Fibroblast of lung (primary cell): ENCODE results near the gene RNF212. TPM values are rescaled to one million over a fixed set of nuclear protein-coding genes. Genes with fewer than 3 reads are reported as not detected.
A peak's percentile ranks its signal among the peaks of the same experiment; 100 is the strongest.

Experiments
- DNase-seq, 2 donors: peaks; one replicate each; pipeline versions ENCODE4 v3.0.0 to v3.0.0-alpha.2; 2010; ENCODE audit warnings: low read depth in 2 of 2
- H2AFZ ChIP-seq: 2 replicates; pipeline ENCODE4 v1.5.1; 2012; ENCODE audit warnings: low read length, control low read depth, inconsistent platforms
- H3K27ac ChIP-seq: 2 replicates; pipeline ENCODE4 v1.5.1; 2011; ENCODE audit warnings: low read length, control low read depth; ENCODE audit not compliant: insufficient read depth
- H3K27me3 ChIP-seq: 2 replicates; pipeline ENCODE4 v1.5.1; 2011; ENCODE audit warnings: mild to moderate bottlenecking, low read length; ENCODE audit not compliant: control insufficient read depth, insufficient read depth
- H3K36me3 ChIP-seq: 2 replicates; pipeline ENCODE4 v1.5.1; 2011; ENCODE audit warnings: low read length; ENCODE audit not compliant: control insufficient read depth, insufficient read depth
- H3K4me1 ChIP-seq: 2 replicates; pipeline ENCODE4 v1.5.1; 2011; ENCODE audit warnings: low read length; ENCODE audit not compliant: control insufficient read depth, insufficient read depth; ENCODE audit errors: extremely low read depth
- H3K4me2 ChIP-seq: 2 replicates; pipeline ENCODE4 v1.5.1; 2011; ENCODE audit warnings: low read length, control low read depth; ENCODE audit not compliant: insufficient read depth; ENCODE audit errors: extremely low read depth
- H3K4me3 ChIP-seq, 4 experiments: fragments of 200-600 bp in 1 of 4; sonication (generic) in 1 of 4; replicated peaks in 1 of 4; 2 replicates each; pipeline ENCODE4 v1.5.1; 2011 to 2016; ENCODE audit warnings: low read length in 4 of 4, low read depth in 3 of 4, mild to moderate bottlenecking in 3 of 4, control low read depth in 2 of 4, inconsistent platforms in 1 of 4, mixed read lengths in 1 of 4; ENCODE audit not compliant: insufficient read depth in 1 of 4; ENCODE audit errors: control extremely low read depth in 1 of 4
- H3K79me2 ChIP-seq: 2 replicates; pipeline ENCODE4 v1.5.1; 2012; ENCODE audit warnings: mild to moderate bottlenecking, low read length, inconsistent platforms; ENCODE audit not compliant: control insufficient read depth, insufficient read depth
- H3K9ac ChIP-seq: 2 replicates; pipeline ENCODE4 v1.5.1; 2011; ENCODE audit warnings: mild to moderate bottlenecking, low read length, control low read depth; ENCODE audit not compliant: insufficient read depth
- H3K9me3 ChIP-seq: 2 replicates; pipeline ENCODE4 v1.5.1; 2012; ENCODE audit warnings: low read depth, low read length; ENCODE audit not compliant: control insufficient read depth, insufficient read depth
- H4K20me1 ChIP-seq: 2 replicates; pipeline ENCODE4 v1.5.1; 2011; ENCODE audit warnings: low read length; ENCODE audit not compliant: control insufficient read depth, insufficient read depth; ENCODE audit errors: extremely low read depth
- EZH2 ChIP-seq: IDR thresholded peaks from 2 replicates; pipeline ENCODE4 v1.5.1; 2012; ENCODE audit warnings: low read length, control low read depth, mild to moderate bottlenecking; ENCODE audit errors: missing control alignments
- polyA plus RNA-seq, 2 donors: library from polyadenylated mRNA; depleted of rRNA in 1 of 2; stranded (reverse) in 1 of 2; unstranded in 1 of 2; fragments of >200 nt; gene quantifications; 2 replicates each; pipeline ENCODE4 v1.2.1, GENCODE V29; 2011 to 2012; ENCODE audit warnings: missing spikeins in 1 of 2
- total RNA-seq: library from RNA; depleted of rRNA; stranded (reverse); fragments of >200 nt; gene quantifications from 2 replicates; pipeline ENCODE4 v1.2.1, GENCODE V29; 2014
- TF ChIP-seq, protein P1 (sequence below), 2 donors: IDR thresholded peaks in 1 of 2; conservative IDR thresholded peaks in 1 of 2; 1 replicate in 1 of 2; 2 replicates in 1 of 2; pipeline ENCODE4 v1.5.1; 2011 to 2012; ENCODE audit warnings: low read length in 2 of 2, control low read depth in 1 of 2, inconsistent platforms in 1 of 2, low read depth in 1 of 2, mild to moderate bottlenecking in 1 of 2

Gene RNF212
- total and polyA plus RNA-seq, 2 donors (not counting 1 experiment from before 2014, with no cell fraction given), result 0.66 to 1.6 TPM

GRCh38 chr4:1060621-1061020 is 52.7 kb downstream of the RNF212 start:
- TF ChIP-seq, protein P1, sequence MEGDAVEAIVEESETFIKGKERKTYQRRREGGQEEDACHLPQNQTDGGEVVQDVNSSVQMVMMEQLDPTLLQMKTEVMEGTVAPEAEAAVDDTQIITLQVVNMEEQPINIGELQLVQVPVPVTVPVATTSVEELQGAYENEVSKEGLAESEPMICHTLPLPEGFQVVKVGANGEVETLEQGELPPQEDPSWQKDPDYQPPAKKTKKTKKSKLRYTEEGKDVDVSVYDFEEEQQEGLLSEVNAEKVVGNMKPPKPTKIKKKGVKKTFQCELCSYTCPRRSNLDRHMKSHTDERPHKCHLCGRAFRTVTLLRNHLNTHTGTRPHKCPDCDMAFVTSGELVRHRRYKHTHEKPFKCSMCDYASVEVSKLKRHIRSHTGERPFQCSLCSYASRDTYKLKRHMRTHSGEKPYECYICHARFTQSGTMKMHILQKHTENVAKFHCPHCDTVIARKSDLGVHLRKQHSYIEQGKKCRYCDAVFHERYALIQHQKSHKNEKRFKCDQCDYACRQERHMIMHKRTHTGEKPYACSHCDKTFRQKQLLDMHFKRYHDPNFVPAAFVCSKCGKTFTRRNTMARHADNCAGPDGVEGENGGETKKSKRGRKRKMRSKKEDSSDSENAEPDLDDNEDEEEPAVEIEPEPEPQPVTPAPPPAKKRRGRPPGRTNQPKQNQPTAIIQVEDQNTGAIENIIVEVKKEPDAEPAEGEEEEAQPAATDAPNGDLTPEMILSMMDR (conservative IDR thresholded peaks at IDR 0.05 in 1 of 2, IDR thresholded peaks at IDR 0.05 in 1 of 2; ENCODE audit: low read depth in 1 of 2, low read length in 2 of 2), result no peak
- TF ChIP-seq EZH2, result no peak
- Histone ChIP-seq H3K27me3 (peaks cover 34% of the 10 kb centered on the region), H3K4me1 (no peaks in the 10 kb centered on the region), H3K27ac (no peak overlapping the region), H3K79me2 (no peaks in the 10 kb centered on the region), H3K9ac (no peak overlapping the region), H3K36me3 (no peaks in the 10 kb centered on the region), H3K4me3 (no peak overlapping the region), H3K9me3 (no peaks in the 10 kb centered on the region), H3K4me2 (no peak overlapping the region), H4K20me1 (no peaks in the 10 kb centered on the region), H2AFZ (no peak overlapping the region)
- DNase-seq, result no peak

DNA sequence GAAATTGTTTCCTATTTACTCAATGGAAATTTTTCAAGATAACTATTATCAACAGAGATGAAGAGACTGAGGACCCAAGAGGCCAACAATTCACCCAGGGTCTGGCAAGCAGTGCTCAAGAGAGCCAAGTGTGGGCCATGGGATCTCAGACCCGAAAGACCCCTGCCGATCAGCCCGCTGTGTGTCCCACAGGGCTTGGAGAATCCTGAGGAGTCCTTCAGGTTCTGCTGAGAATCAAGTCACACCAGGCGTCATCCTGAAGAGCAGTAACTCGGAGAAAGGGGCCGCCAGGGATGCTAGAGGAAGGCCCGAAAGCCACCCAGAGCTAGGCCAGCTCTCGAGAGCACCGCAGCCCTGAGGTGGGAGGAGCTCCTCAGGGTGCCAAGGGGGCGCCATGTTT is 53.2 kb downstream of the RNF212 start:
- Histone ChIP-seq H3K9me3 (no peaks in the 10 kb centered on the region), H3K27ac (no peak overlapping the region), H3K36me3 (no peaks in the 10 kb centered on the region), H3K4me2 (no peak overlapping the region), H2AFZ (no peak overlapping the region), H3K79me2 (no peaks in the 10 kb centered on the region), H3K9ac (no peak overlapping the region), H3K4me3 (no peak overlapping the region), H3K4me1 (no peaks in the 10 kb centered on the region), H3K27me3 (peaks cover 39% of the 10 kb centered on the region), H4K20me1 (no peaks in the 10 kb centered on the region)
- no peak for DNase-seq
- TF ChIP-seq, protein P1 (conservative IDR thresholded peaks at IDR 0.05 in 1 of 2, IDR thresholded peaks at IDR 0.05 in 1 of 2; ENCODE audit: low read depth in 1 of 2, low read length in 2 of 2), result no peak
- TF ChIP-seq EZH2, result no peak

- TF ChIP-seq, protein P1 (conservative IDR thresholded peaks at IDR 0.05 in 1 of 2, IDR thresholded peaks at IDR 0.05 in 1 of 2; ENCODE audit: low read depth in 1 of 2, low read length in 2 of 2), result no peak
- TF ChIP-seq EZH2, result peak; percentile 48
- Histone ChIP-seq H3K27ac (no peak overlapping the region), H3K4me1 (no peaks in the 10 kb centered on the region), H3K79me2 (no peaks in the 10 kb centered on the region), H3K4me2 (no peak overlapping the region), H4K20me1 (no peaks in the 10 kb centered on the region), H3K9ac (no peak overlapping the region), H3K4me3 (no peak overlapping the region), H3K27me3 (peaks cover 37% of the 10 kb centered on the region), H3K9me3 (no peaks in the 10 kb centered on the region), H2AFZ (no peak overlapping the region), H3K36me3 (no peaks in the 10 kb centered on the region)
- DNase-seq, result no peak
These were observed 54.2 kb downstream of the RNF212 start for GRCh38 chr4:1058997-1059665.
